ENCODE results near the gene MS4A4E.

DNA sequence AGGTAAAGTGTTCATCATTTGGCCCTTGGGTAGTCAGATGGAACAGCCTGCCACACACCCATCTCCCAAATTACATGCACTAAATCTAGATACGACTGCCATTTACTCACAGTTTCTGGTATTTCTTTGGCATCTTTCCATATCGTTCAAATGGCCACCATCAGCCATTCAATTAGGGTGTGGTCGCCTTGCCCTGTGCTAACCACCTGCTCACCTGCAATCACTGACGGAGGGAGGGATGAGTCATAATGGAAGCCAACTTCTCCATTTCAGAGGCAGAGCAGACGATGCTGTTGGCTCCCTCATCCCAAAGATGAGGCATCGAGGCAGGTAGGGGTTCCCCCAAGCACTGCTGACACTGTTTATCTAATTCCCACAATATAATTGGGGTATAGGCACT, 74.6 kb downstream of the MS4A4E start:
- TF ChIP-seq, protein P1, sequence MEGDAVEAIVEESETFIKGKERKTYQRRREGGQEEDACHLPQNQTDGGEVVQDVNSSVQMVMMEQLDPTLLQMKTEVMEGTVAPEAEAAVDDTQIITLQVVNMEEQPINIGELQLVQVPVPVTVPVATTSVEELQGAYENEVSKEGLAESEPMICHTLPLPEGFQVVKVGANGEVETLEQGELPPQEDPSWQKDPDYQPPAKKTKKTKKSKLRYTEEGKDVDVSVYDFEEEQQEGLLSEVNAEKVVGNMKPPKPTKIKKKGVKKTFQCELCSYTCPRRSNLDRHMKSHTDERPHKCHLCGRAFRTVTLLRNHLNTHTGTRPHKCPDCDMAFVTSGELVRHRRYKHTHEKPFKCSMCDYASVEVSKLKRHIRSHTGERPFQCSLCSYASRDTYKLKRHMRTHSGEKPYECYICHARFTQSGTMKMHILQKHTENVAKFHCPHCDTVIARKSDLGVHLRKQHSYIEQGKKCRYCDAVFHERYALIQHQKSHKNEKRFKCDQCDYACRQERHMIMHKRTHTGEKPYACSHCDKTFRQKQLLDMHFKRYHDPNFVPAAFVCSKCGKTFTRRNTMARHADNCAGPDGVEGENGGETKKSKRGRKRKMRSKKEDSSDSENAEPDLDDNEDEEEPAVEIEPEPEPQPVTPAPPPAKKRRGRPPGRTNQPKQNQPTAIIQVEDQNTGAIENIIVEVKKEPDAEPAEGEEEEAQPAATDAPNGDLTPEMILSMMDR (IDR thresholded peaks at IDR 0.05; ENCODE audit: insufficient read depth, low read length, poor library complexity, severe bottlenecking): no peak
- no peak for TF ChIP-seq EZH2phosphoT487 (conservative IDR thresholded peaks at IDR 0.05; ENCODE audit: low read length)

Measured in SU-DHL-6 (cell line).